GM21529 (cell line): ENCODE data around the gene TMEM247.

Experiments
- ATAC-seq: cut with Tn5 transposase; IDR thresholded peaks from one replicate; pipeline ENCODE4 v1.9.1; 2021; ENCODE audit not compliant: unreplicated experiment

Gene TMEM247

DNA sequence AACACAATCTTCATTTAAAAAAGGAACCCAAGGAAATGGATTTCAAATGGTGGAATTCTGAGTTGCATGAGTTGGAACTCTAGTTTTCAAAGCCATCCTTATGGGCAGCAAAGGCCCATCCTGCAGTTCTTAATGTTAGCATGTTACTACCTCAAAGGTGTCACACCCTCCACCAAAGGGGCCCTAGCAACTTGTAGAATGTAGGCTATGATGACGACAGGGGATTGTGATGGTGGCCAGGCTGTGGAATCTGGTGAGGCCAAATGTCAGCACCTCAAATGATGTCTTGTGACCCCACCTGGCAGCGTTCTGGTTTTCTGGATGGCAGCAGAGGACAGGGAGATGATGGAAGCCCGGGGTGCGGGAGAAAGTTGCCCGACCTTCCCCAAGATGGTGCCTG is at the start of gene TMEM247:
TSS of gene TMEM247 (plus strand) at position 301 of the 400 bp plus-strand sequence.
- ATAC-seq: no peak

GRCh38 chr2:46430413-46430812 is 49.0 kb upstream of the TMEM247 start:
- no peak for ATAC-seq

- no peak for ATAC-seq
Measured at GRCh38 chr2:46430992-46431391, 48.4 kb upstream of the TMEM247 start.

DNA sequence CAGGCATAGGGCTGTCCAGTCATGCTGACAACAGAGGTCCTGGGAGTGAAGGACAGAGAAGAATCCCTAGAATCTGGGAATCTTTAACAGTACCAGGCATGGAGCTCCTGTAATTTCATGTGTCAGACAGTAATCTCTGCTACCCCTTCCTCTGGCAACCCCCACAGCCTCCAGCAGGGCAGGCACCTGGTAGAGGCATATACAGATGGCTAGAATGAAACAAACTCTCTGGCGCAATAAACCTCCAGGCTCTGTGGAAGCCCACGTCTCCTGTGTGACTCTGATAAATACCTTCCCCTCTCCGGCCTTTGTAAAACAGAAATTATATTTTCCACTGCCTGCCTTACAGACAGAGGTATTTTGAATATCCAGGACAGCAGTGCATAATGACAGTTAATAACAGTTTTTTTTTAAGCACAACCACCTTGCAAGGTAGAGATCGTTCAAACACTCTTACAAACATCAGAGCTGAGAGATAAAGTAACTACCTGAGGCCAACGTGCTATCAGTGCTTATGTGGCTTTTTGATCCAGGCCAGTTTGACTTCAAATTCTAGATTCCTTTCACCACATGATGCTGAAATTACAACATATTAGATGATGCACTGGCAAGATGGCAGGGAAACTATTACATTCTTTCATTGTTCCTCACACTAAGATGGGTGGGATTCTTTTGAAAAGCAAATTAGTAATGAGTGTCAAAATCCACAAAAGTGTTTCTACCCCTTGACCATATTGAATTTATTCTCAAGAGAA is 47.7 kb upstream of the TMEM247 start:
- ATAC-seq: no peak

- no peak for ATAC-seq
Measured at GRCh38 chr2:46434851-46435273, 44.5 kb upstream of the TMEM247 start.

- ATAC-seq: no peak
Measured at GRCh38 chr2:46435353-46435752, 44.0 kb upstream of the TMEM247 start.

DNA sequence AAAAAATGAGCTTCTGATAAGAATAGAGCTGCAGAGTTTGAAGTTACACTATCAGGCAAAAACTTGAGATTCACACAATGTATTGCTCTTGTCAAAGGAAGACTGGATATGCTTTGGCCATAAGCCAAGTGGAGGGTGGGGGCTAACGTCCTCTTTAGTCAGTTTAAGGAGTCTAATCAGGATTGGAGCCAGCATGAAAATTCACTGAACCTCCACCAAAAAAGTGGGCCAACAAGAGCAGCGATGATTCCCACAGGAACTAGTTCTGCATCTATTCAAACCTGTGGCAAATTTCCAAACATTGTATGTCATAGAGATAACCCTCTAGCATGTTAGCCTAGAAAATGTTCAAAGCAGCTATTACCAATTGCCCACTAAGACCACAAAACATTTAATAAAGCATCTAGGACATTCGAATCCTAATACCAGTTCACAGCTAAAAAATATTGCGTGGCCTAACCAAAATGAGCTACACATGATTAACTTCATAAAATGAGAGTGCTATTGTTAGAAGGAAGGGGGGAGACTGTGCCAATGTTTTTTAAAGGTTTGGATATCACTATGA is 43.5 kb upstream of the TMEM247 start:
- ATAC-seq: no peak

DNA sequence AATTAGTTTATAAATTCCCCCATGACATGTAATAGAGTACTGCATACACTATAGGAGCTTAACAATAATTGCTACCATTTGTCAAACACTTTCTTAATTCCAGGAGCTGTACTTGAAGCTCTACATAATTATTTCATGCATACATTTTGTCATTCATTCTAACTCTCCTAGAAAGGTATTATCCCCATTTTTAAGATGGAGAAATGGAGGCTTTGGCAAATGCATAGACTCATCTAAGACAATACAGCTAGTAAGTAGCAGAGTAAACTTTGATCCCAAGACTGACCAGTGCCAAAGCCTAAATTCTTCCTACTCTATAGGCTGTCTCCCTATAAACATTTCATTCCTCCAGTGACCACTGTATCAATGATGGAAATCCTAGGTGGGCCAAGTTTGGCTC is 42.6 kb upstream of the TMEM247 start:
- no peak for ATAC-seq

DNA sequence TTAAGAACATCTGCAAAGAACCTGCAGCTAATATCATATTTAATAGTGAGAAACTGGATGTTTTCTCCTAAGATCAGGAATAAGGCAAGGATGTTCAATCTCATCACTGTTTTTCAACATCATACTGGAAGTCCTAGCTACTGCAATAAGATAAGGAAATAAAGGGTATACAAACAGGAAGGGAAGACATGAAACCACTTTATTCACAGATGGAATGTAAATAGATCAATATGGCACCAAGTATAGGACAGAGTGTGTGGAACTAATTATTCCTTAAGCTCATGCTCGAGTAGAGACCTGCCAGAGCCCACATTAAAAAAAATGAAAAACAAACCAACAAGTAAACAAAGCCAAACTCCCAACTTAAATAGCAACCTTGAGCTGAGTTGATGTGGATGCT is 41.3 kb upstream of the TMEM247 start:
- ATAC-seq: no peak

- no peak for ATAC-seq
Measured at GRCh38 chr2:46438794-46439193, 40.6 kb upstream of the TMEM247 start.

DNA sequence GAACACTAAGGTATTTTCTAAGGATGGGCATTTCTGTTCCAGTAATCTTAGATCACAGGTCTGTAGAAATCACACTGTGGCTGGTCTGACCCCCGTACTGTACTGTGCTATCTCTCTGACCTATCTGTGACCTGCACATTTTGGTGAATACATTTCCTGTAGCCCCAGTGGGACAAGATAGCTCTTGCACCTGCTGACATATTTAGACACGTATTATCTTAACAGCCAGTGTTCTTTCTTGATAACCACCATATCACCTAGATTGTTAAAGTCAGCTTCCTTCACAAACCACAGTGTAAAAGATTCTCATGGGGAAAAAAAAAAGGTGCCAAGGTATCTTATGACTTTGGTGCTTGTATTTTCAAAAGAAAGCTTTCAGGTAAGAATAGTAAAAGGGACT is 39.8 kb upstream of the TMEM247 start:
- no peak for ATAC-seq

DNA sequence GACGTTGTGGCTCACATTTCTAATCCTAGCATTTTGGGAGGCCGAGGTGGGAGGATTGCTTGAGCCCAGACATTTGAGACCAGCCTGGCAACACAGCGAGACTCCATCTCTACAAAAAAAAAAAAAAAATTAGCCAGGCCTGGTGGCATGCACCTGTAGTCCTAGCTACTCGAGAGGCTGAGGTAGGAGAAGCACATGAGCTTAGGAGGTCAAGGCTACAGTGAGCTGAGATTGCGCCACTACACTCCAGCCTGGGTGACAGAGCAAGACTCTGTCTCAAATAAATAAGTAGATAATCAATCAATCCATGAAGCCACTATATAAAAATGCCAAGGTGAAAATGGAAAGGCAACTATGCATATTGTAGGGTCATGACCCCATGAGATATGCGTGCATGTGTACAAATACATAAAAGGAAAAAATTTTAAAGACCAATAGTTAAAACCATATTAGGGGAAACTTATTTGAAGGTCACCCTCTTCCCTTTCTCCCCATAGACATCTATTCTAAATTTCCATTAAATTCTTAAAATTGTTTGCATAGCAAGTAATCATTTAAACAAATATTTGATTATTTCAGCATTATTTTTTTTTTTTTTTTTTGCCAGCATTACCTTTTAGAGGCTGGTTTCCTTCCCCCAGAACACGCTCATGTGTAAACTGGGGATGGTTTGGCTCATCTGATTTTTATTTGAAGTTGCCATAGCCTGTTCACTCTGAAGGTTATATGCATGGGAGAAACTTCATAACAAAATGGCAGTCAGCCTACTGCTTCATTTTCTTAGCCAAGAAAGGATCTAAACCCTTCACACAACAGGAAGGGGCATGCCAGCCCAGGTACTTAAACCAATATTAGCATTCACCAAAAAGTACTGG is 37.3 kb upstream of the TMEM247 start:
- ATAC-seq: no peak

GRCh38 chr2:46444732-46445131 is 34.6 kb upstream of the TMEM247 start:
- ATAC-seq: no peak

DNA sequence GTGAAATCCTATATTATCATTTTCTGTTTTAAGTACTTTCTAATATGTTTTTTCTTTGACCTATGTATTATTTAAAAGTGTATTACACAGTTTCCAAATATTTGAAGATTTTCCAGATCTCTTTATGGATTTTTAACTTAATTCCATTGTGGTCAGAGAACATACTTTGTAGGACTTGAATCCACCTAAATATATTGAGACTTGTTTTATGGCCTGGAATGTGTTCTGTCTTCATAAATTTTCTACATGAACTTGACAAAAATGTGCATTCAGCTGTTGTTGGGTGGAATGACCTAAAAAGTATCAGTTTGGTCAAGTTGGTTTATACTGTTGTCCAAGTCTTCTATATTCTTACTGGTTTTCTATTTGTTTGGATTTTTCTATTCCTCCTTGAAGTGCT is 33.8 kb upstream of the TMEM247 start:
- ATAC-seq: no peak

DNA sequence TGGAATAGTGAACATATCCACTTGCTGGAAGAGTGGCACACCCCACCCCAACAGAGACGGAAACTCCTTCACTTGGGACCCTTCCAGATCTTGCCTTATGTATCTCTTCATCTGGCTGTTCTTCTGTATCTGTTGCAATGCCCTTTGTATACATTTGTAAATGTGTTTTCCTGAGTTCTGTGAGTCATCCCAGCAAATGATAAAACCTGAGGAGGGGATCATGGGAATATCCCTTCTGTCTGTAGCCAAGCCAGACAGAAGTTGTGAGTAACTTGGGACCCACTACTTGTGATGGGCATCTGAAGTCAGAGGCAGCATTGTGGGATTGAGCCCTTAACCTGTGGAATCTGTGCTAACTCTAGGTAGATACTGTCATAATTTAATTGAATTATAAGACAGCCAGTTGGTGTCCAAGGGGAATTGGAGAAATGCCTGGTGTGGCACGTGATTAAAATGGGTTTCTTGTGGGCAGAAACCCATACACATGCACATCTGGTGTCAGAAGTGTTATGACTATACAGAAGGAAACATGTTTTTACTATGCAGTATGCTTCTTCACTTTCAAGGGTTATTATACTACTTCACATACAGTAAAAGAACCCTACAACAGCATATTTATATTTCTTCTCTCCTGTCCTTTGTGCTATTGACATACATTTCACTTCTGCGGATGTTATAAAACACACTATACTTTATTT is 32.3 kb upstream of the TMEM247 start:
- ATAC-seq: no peak

DNA sequence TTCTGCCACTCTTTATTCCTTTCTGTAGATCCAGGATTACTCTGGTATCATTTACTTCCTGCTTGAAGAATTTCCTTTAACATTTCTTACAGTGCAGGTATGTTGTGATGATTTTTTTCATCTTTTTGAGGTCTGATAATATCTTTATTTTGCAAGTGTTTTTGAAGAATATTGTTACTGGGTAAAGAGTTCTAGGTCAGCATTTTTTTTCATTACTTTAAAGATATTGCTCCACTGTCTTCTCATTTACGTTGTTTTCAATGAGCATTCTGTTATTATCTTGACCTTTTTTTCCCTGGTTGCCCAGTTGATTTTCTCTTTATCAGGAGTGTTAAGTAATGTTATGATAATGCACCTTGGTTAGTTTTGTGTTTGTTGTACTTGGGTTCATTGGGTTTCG is 31.7 kb upstream of the TMEM247 start:
- no peak for ATAC-seq

DNA sequence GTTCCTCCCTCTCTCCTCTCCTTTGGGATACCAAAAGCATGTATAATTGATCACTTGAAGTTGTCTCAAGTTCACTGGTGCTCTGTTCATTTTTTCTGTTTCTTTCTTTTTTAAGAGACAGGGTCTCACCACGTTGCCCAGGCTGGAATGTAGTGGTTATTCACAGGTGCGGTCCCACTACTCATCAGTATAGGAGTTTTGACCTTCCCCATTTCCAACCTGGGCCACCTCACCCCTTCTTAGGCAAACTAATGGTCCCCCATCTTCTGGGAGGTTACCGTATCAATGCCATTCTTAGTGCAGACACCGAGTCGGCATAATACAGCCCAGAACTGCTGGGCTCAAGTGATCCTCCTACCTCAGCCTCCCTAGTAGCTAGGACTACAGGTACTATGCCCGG is 31.3 kb upstream of the TMEM247 start:
- ATAC-seq: no peak

GRCh38 chr2:46448641-46449040 is 30.7 kb upstream of the TMEM247 start:
- ATAC-seq: no peak

DNA sequence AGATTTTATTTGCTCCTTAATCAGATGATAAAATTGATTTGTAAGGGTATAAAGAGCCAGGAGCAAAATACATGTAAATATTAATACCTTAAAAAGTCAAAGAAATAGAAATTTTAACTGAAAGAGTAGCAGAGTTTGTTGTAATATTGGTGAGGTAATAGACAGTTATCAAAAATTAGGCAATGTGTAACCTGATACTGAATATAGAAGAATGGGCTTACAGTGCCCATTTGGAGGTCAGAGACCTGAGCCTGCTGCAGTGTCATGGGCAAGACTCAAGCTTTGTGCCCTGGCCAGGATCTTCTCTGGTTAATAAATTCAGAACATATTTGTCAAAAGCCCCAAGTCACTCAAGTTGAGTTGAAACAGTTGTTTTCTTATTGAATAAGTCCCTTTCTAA is 29.7 kb upstream of the TMEM247 start:
- ATAC-seq: no peak

DNA sequence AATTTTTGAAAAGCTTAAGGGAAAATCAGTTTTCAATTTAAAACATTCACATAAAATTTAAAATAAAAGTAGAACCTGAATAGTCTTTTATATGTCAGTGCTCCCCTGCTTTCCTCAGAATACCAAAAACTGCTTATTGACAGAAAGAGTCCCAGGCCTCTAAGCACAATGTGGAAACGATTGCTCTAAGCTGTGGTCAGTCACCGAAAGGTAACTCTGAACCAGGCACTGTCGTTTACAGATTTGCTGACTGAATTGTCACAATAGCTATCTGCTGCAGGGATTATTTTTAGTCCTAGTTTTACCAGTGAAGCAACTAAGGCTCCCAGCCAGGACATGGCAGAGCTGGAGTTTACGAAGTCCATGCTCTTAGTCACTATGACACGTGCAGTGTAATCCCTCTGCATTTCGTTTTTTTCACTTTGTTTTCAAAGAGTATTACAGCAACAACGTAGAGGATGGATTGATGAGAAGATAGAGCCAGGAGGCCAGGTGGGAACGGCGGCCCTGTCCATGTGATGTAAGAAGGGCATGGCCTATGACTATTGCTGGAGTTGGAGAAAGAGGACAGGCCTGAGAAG is 28.1 kb upstream of the TMEM247 start:
- ATAC-seq: no peak

DNA sequence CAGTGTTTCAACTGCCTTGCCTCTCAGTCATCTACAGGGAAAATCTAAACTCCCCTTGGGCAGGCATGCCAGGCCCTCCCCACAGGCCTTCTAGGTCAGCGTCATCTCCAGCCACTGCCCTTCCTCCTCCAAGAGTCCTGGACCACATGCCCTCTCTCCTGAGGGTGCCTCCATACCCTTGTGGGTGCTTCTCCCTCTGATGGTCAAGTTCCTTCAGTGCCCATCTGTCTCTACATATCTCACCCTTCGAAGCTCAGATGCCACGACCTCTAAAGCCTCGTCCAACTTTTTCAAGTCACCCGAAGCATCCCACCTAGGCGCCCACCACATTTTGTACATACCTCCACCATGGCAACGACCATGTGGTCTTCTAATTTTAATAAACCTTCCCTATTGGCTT is 22.6 kb upstream of the TMEM247 start:
- no peak for ATAC-seq
